ENCODE data around the gene MBD1. TPM values are rescaled to one million over a fixed set of nuclear protein-coding genes. Genes with fewer than 3 reads are reported as not detected.

Gene MBD1
- total and polyA plus RNA-seq, 2 of the 13 experiments (the other 11 are each of a cell fraction or from before 2014, with no cell fraction given) = 25.5 to 28.6 TPM

- TF ChIP-seq U2AF2 (IDR thresholded peaks at IDR 0.05; ENCODE audit: low read depth, low read length) (no peak), PBX3 (CRISPR knock-in tag; IDR thresholded peaks at IDR 0.05; ENCODE audit: borderline replicate concordance) (no peak), ELF3 (CRISPR knock-in tag; IDR thresholded peaks at IDR 0.05) (peak; percentile 87), MXD3 (CRISPR knock-in tag; IDR thresholded peaks at IDR 0.05) (peak; percentile 43; the same call in 1 of the 2 replicates), ZNF260 (CRISPR knock-in tag; IDR thresholded peaks at IDR 0.05; ENCODE audit: borderline replicate concordance, low read depth) (no peak), ATF2 (CRISPR knock-in tag; IDR thresholded peaks at IDR 0.05) (peak; percentile 76; the same call in 1 of the 2 replicates), NFYC (CRISPR knock-in tag; IDR thresholded peaks at IDR 0.05) (peak; percentile 65), ZNF768 (CRISPR knock-in tag; IDR thresholded peaks at IDR 0.05) (no peak; the same call in 1 of the 2 replicates), ZNF672 (CRISPR knock-in tag; IDR thresholded peaks at IDR 0.05) (0 out of 2 replicates have a peak, but pooled peaks have one; percentile 50), TERF1 (CRISPR knock-in tag; IDR thresholded peaks at IDR 0.05) (peak; percentile 76; the same call in 1 of the 2 replicates), ZNF232 (CRISPR knock-in tag; IDR thresholded peaks at IDR 0.05; ENCODE audit: borderline replicate concordance) (no peak), MAFF (IDR thresholded peaks at IDR 0.05; ENCODE audit: low read depth, low read length) (no peak), ZNF407 (CRISPR knock-in tag; IDR thresholded peaks at IDR 0.05; ENCODE audit: not compliant biosample characterization) (peak; percentile 43), HMGA1 (CRISPR knock-in tag; conservative IDR thresholded peaks at IDR 0.05) (no peak), ZBTB21 (CRISPR knock-in tag; IDR thresholded peaks at IDR 0.05) (peak; percentile 56; the same call in 1 of the 2 replicates), ZNF552 (CRISPR knock-in tag; IDR thresholded peaks at IDR 0.05; ENCODE audit: borderline replicate concordance) (peak; percentile 81; the same call in 1 of the 2 replicates), HIVEP1 (CRISPR knock-in tag; IDR thresholded peaks at IDR 0.05) (peak; percentile 27; the same call in 1 of the 2 replicates)
These were observed at the start of gene MBD1 (continued) for GRCh38 chr18:50281295-50281971.

Data from HepG2 (cell line).